ENCODE results near the gene RABEP1. TPM values are rescaled to one million over a fixed set of nuclear protein-coding genes. Genes with fewer than 3 reads are reported as not detected.

The RABEP1 gene
- total and polyA plus RNA-seq, 9 of the 15 experiments (the other 6 are each of a cell fraction or from before 2014, with no cell fraction given), result 8.2 to 38.9 (median 30.3) TPM

DNA sequence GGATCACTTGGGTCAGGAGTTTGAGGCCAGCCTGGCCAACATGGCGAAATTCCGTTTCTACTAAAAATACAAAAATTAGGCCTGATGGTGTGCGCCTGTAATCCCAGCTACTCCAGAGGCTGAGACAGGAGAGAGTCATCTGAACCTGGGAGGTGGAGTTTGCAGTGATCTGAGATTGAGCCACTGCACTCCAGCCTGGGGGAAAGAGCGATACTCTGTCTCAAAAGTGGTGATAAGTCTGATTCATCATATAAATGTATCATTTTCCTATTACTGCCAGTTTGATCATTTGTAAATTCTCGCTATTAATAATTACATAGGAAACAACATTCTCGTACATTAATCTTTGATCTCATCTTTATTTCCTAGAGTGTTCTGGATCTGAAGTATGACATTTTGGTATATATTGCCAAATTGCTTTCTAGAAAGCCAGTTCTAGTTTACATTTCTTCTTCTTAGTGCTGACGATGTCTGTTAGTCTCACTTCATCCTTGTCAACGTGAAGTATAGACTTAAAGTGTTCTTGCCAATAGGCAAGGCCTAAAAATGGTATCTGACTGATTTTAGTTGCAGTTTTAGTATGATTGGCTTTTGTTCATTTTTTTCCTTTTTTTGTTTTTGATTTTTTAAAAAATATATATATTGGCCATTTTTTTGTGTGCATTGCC is 9.7 kb downstream of the RABEP1 start:
- no peaks in the 10 kb centered on the region for H3K9me3 ChIP-seq (replicated peaks; ENCODE audit: control insufficient read depth, insufficient read depth, low read depth, low read length)
- no peak overlapping the region for H3K4me3 ChIP-seq
- H3K27me3 ChIP-seq (ENCODE audit: control insufficient read depth in 2 of 2, insufficient read depth in 2 of 2, low read length in 2 of 2), result no peaks in the 10 kb centered on the region
- H3K27ac ChIP-seq (ENCODE audit: extremely low read depth, low read depth, low read length), result no peak overlapping the region
- H3K4me1 ChIP-seq (replicated peaks in 1 of 2; ENCODE audit: control insufficient read depth in 2 of 2, insufficient read depth in 2 of 2, low read length in 2 of 2), result no peaks in the 10 kb centered on the region; a peak in 1 of 5 replicates
- FAIRE-seq, result no peak
- TF ChIP-seq ZFX (CRISPR knock-in tag; IDR thresholded peaks at IDR 0.05) (no peak), ZNF12 (CRISPR knock-in tag; IDR thresholded peaks at IDR 0.05) (no peak), PML (IDR thresholded peaks at IDR 0.05; ENCODE audit: low read length) (no peak), YY1 (IDR thresholded peaks at IDR 0.05; ENCODE audit: borderline replicate concordance in 1 of 3, control insufficient read depth in 1 of 3, extremely low read depth in 1 of 3, insufficient read depth in 3 of 3, insufficient read length in 1 of 3, insufficient replicate concordance in 2 of 3, low read depth in 1 of 3, low read length in 2 of 3) (no peak), TAF1 (IDR thresholded peaks at IDR 0.05; ENCODE audit: control insufficient read depth, extremely low read depth, insufficient read depth, low read length, severe bottlenecking) (no peak), NEUROD1 (IDR thresholded peaks at IDR 0.05; ENCODE audit: borderline replicate concordance, low read depth, low read length, partially characterized antibody) (no peak), MNT (conservative IDR thresholded peaks at IDR 0.05) (no peak), ELF2 (CRISPR knock-in tag; IDR thresholded peaks at IDR 0.05) (no peak), THRAP3 (IDR thresholded peaks at IDR 0.05; ENCODE audit: borderline replicate concordance) (no peak), ARID1B (IDR thresholded peaks at IDR 0.05) (no peak), HMG20A (CRISPR knock-in tag; conservative IDR thresholded peaks at IDR 0.05) (no peak), ZNF184 (CRISPR knock-in tag; IDR thresholded peaks at IDR 0.05) (no peak), RBM39 (optimal IDR thresholded peaks at IDR 0.05; ENCODE audit: low read depth, low read length) (no peak), FOXA1 (IDR thresholded peaks at IDR 0.05; ENCODE audit: borderline replicate concordance) (no peak), TAF15 (IDR thresholded peaks at IDR 0.05; ENCODE audit: low read depth, low read length) (no peak)
- TF ChIP-seq, protein P1, sequence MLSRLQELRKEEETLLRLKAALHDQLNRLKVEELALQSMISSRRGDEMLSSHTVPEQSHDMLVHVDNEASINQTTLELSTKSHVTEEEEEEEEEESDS (CRISPR knock-in tag; IDR thresholded peaks at IDR 0.05), result no peak
- WGBS (ENCODE audit: insufficient coverage, low coverage, missing lambda C conversion rate), result 98% methylated on average over 7 of the region's 8 CpGs
- intact Hi-C loops (cut with micrococcal nuclease) (no loop called here), in situ Hi-C loops (cut with MboI) (no loop called here)
- POLR2A ChIA-PET, result no interaction called here
- CTCF ChIA-PET (ENCODE audit: low intra/inter-chr PET ratio), result no interaction called here
- H3K36me3 ChIP-seq (ENCODE audit: control insufficient read depth, insufficient read depth, low read length), result peaks cover 10% of the 10 kb centered on the region; the same call in 1 of the 3 replicates
- no peaks in the 10 kb centered on the region for H4K20me1 ChIP-seq (replicated peaks; ENCODE audit: control insufficient read depth, insufficient read depth, low read length)
- H3K4me2 ChIP-seq (ENCODE audit: insufficient read depth, low read length), result no peak overlapping the region
- no peaks in the 10 kb centered on the region for H3K9me1 ChIP-seq (ENCODE audit: control insufficient read depth, insufficient read depth, low read length)
- peaks cover 80% of the 10 kb centered on the region for H3K79me2 ChIP-seq (ENCODE audit: control insufficient read depth, insufficient read depth, low read length)
- H2AFZ ChIP-seq (ENCODE audit: low read depth, low read length), result no peak overlapping the region
- no peak for ATAC-seq
- H3K9ac ChIP-seq (ENCODE audit: insufficient read depth in 1 of 2, low read depth in 2 of 2, low read length in 2 of 2), result no peak overlapping the region
- DNase-seq (ENCODE audit: extremely low read depth in 1 of 4, low spot score in 3 of 4), result no peak
- no TSS peak for BruUV-seq (replicated peaks)

Data from K562 (cell line).